Nephron (organoid): ENCODE data around the gene SLC25A41.
A peak's percentile ranks its signal among the peaks of the same experiment; 100 is the strongest.

Experiments used
- H3K27ac Mint-ChIP-seq, 3 experiments: 2 replicates each; pipeline ENCODE4 v1.8.0; 2020; ENCODE audit warnings: mixed read lengths in 3 of 3, mild to moderate bottlenecking in 2 of 3, moderate library complexity in 1 of 3
- H3K27me3 Mint-ChIP-seq: 2 replicates; pipeline ENCODE4 v1.8.0; 2021; ENCODE audit warnings: low read depth, mild to moderate bottlenecking, moderate library complexity, mixed read lengths
- H3K36me3 Mint-ChIP-seq: 2 replicates; pipeline ENCODE4 v1.8.0; 2020; ENCODE audit warnings: low read depth, mixed read lengths
- H3K4me1 Mint-ChIP-seq: 2 replicates; pipeline ENCODE4 v1.8.0; 2020; ENCODE audit warnings: mixed read lengths
- H3K4me3 Mint-ChIP-seq, 3 experiments: 2 replicates each; pipeline ENCODE4 v1.8.0; 2020; ENCODE audit warnings: mild to moderate bottlenecking in 3 of 3, mixed read lengths in 3 of 3, moderate library complexity in 2 of 3
- H3K9me3 Mint-ChIP-seq: 2 replicates; pipeline ENCODE4 v1.8.0; 2020; ENCODE audit warnings: mixed read lengths
- CTCF ChIP-seq, 3 experiments: fragments of 200-600 bp; sonication (generic); IDR thresholded peaks; one replicate each; pipeline ENCODE4 v1.5.0; 2021; ENCODE audit warnings: antibody characterized with exemption in 3 of 3; ENCODE audit not compliant: unreplicated experiment in 3 of 3

The SLC25A41 gene

GRCh38 chr19:6465663-6466062, 32.1 kb upstream of the SLC25A41 start:
- no peaks in the 10 kb centered on the region for H3K9me3 Mint-ChIP-seq
- H3K27me3 Mint-ChIP-seq = peaks cover 74% of the 10 kb centered on the region
- H3K4me3 Mint-ChIP-seq = peak overlapping the region in 1 of 3 experiments; percentile 74
- no peaks in the 10 kb centered on the region for H3K36me3 Mint-ChIP-seq
- TF ChIP-seq CTCF (IDR thresholded peaks at IDR 0.05; ENCODE audit: unreplicated experiment in 3 of 3) = no peak
- H3K4me1 Mint-ChIP-seq = no peaks in the 10 kb centered on the region
- no peak overlapping the region for H3K27ac Mint-ChIP-seq

- peak overlapping the region in 2 of 3 experiments; percentile 45 to 92 for H3K27ac Mint-ChIP-seq
- peak overlapping the region; percentile 60 to 74 (median 71) for H3K4me3 Mint-ChIP-seq
- H3K9me3 Mint-ChIP-seq = no peaks in the 10 kb centered on the region
- no peak for TF ChIP-seq CTCF (IDR thresholded peaks at IDR 0.05; ENCODE audit: unreplicated experiment in 3 of 3)
- peaks cover 81% of the 10 kb centered on the region for H3K27me3 Mint-ChIP-seq
- H3K36me3 Mint-ChIP-seq = peaks cover 2% of the 10 kb centered on the region
- peaks cover 3% of the 10 kb centered on the region for H3K4me1 Mint-ChIP-seq
These were observed 31.4 kb upstream of the SLC25A41 start for GRCh38 chr19:6465006-6465405.

DNA sequence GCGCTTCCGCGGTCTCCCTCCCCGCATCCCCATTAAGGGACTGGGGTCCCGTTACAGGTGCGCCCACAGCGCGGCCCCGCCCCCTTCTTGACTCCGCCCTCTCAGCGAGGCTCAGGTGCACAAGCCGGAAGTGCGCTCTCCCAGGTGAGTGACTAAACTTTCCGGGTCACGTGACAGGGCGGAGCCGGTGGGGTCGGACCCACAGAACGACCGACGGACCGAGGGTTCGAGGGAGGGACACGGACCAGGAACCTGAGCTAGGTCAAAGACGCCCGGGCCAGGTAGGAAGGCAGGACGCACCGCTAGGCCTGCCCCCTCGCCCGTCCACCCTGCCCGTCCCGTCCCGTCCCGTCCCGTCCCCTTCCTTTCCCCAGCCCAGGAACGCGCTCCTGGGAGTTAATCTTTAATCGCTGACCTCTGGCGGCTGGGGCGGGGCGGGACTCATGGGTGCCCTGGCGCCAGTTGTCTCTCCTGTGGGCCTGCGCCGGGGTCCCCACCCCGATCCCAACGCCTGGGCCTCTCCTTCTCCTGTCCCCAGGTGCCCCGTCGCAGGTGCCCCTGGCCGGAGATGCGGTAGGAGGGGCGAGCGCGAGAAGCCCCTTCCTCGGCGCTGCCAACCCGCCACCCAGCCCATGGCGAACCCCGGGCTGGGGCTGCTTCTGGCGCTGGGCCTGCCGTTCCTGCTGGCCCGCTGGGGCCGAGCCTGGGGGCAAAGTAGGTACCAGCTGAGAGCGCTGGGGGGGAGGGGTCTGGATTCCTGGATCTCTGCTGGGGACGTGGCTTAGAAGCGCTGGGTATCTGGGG, 30.7 kb upstream of the SLC25A41 start, which contains the start of gene CRB3:
Gene CRB3, plus strand, starts transcription at position 202 of the 804 bp plus-strand sequence. Its CDS starts 431 bp downstream, at position 633.
- peak within 1 kb of the TSS in 2 of 3 experiments; percentile 45 to 92 for H3K27ac Mint-ChIP-seq

DNA sequence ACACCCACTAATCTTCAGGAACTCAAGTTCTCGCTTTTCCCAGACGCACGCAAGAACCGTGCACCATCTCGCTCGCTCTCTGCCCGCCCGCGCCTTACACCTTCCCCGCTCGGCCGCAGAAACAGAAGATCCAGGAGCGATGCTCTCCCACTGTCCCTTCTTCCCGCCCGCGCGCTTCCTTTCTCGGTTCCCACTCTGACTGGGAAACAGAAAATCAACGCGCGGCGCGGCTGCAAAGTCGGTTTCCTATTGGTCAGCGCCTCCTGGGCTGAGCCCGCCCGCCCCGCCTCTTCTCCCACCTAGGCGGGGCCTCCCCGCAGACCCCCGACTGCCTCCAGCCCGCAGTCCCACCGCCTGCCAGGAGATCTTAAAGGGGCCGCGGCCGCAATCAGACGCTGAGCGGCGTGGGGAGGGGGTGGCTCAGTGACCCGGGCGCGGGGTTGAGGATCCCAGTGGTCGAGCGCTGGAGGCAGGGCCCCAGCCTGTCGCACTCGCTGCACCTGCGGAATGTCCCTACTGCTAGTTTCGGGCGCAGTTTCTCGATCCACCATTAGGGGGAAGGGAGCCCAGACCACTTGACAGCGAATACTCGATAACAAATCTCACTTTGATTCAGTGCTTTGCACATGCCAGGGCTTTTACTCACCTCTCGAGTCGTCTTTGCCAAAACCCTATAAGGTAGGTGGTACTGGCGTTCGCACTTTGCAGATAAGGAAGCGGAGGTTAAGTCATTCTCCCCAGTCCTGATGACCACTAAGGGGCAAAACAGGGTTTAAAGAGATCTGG, 26.7 kb upstream of the SLC25A41 start:
- Mint-ChIP-seq H3K4me3 (peak overlapping the region; percentile 91 to 94 (median 93)), H3K27ac (peak overlapping the region; percentile 74 to 96 (median 89)), H3K9me3 (peaks cover 2% of the 10 kb centered on the region), H3K27me3 (peaks cover 41% of the 10 kb centered on the region), H3K4me1 (peaks cover 12% of the 10 kb centered on the region), H3K36me3 (peaks cover 33% of the 10 kb centered on the region)
- TF ChIP-seq CTCF (IDR thresholded peaks at IDR 0.05; ENCODE audit: unreplicated experiment in 3 of 3) = peak; percentile 58 to 74 (median 65)

More for the DNA sequence above, 30.7 kb upstream of the SLC25A41 start, which contains the start of gene CRB3:
- Mint-ChIP-seq H3K4me3 (peak within 1 kb of the TSS; percentile 74 to 80 (median 78)), H3K9me3 (no peaks in the 10 kb centered on the region), H3K27me3 (peaks cover 78% of the 10 kb centered on the region), H3K36me3 (peaks cover 4% of the 10 kb centered on the region), H3K4me1 (peaks cover 5% of the 10 kb centered on the region)
- TF ChIP-seq CTCF (IDR thresholded peaks at IDR 0.05; ENCODE audit: unreplicated experiment in 3 of 3) = no peak

GRCh38 chr19:6459262-6460098, 25.9 kb upstream of the SLC25A41 start, which contains the start of gene SLC25A23:
Gene SLC25A23, minus strand, starts transcription at chr19:6459792. Its CDS starts 164 bp downstream, at chr19:6459628.
- Mint-ChIP-seq H3K27me3 (peaks cover 33% of the 10 kb centered on the region), H3K36me3 (peaks cover 41% of the 10 kb centered on the region), H3K4me1 (peaks cover 12% of the 10 kb centered on the region), H3K9me3 (peaks cover 9% of the 10 kb centered on the region), H3K27ac (peak within 1 kb of the TSS; percentile 74 to 96 (median 89)), H3K4me3 (peak within 1 kb of the TSS; percentile 91 to 98 (median 94))
- no peak for TF ChIP-seq CTCF (IDR thresholded peaks at IDR 0.05; ENCODE audit: unreplicated experiment in 3 of 3)
